ENCODE measurements around the gene SLC9A9. TPM values are rescaled to one million over a fixed set of nuclear protein-coding genes. Genes with fewer than 3 reads are reported as not detected.

SLC9A9 gene
- polyA plus RNA-seq, 1 donor from 2014 or later, result 0.54 TPM

GRCh38 chr3:143497382-143497781 is 350.9 kb downstream of the SLC9A9 start:
- no peaks in the 10 kb centered on the region for H3K79me2 ChIP-seq (replicated peaks; ENCODE audit: insufficient read depth, low read length)
- H3K9me2 ChIP-seq (ENCODE audit: insufficient read depth, low read length), result no peaks in the 10 kb centered on the region
- no peaks in the 10 kb centered on the region for H3K36me3 ChIP-seq (ENCODE audit: insufficient read depth, low read length)
- H3K9me3 ChIP-seq (ENCODE audit: low read length), result no peaks in the 10 kb centered on the region
- H3K9ac ChIP-seq (ENCODE audit: low read length), result no peak overlapping the region
- no peaks in the 10 kb centered on the region for H4K20me1 ChIP-seq (ENCODE audit: insufficient read depth)
- no peaks in the 10 kb centered on the region for H3F3A ChIP-seq (ENCODE audit: insufficient read depth, low read length, poor library complexity, severe bottlenecking)
- no peak overlapping the region for H3K27ac ChIP-seq (ENCODE audit: low read length)
- H3K27me3 ChIP-seq (ENCODE audit: insufficient read depth, low read depth, low read length), result no peaks in the 10 kb centered on the region
- TF ChIP-seq POLR2AphosphoS5 (IDR thresholded peaks at IDR 0.05) (no peak), TAF1 (IDR thresholded peaks at IDR 0.05; ENCODE audit: low read depth) (no peak), SMC3 (conservative IDR thresholded peaks at IDR 0.05; ENCODE audit: poor library complexity) (no peak), MXI1 (conservative IDR thresholded peaks at IDR 0.05; ENCODE audit: poor library complexity, severe bottlenecking) (no peak), EZH2 (IDR thresholded peaks at IDR 0.05; ENCODE audit: borderline replicate concordance, insufficient read depth, low read length, poor library complexity, severe bottlenecking) (no peak), EP300 (conservative IDR thresholded peaks at IDR 0.05; ENCODE audit: poor library complexity, severe bottlenecking) (no peak), RAD21 (conservative IDR thresholded peaks at IDR 0.05) (no peak)
- TF ChIP-seq, protein P1, sequence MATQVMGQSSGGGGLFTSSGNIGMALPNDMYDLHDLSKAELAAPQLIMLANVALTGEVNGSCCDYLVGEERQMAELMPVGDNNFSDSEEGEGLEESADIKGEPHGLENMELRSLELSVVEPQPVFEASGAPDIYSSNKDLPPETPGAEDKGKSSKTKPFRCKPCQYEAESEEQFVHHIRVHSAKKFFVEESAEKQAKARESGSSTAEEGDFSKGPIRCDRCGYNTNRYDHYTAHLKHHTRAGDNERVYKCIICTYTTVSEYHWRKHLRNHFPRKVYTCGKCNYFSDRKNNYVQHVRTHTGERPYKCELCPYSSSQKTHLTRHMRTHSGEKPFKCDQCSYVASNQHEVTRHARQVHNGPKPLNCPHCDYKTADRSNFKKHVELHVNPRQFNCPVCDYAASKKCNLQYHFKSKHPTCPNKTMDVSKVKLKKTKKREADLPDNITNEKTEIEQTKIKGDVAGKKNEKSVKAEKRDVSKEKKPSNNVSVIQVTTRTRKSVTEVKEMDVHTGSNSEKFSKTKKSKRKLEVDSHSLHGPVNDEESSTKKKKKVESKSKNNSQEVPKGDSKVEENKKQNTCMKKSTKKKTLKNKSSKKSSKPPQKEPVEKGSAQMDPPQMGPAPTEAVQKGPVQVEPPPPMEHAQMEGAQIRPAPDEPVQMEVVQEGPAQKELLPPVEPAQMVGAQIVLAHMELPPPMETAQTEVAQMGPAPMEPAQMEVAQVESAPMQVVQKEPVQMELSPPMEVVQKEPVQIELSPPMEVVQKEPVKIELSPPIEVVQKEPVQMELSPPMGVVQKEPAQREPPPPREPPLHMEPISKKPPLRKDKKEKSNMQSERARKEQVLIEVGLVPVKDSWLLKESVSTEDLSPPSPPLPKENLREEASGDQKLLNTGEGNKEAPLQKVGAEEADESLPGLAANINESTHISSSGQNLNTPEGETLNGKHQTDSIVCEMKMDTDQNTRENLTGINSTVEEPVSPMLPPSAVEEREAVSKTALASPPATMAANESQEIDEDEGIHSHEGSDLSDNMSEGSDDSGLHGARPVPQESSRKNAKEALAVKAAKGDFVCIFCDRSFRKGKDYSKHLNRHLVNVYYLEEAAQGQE (IDR thresholded peaks at IDR 0.05; ENCODE audit: borderline replicate concordance), result no peak
- TF ChIP-seq, protein P2, sequence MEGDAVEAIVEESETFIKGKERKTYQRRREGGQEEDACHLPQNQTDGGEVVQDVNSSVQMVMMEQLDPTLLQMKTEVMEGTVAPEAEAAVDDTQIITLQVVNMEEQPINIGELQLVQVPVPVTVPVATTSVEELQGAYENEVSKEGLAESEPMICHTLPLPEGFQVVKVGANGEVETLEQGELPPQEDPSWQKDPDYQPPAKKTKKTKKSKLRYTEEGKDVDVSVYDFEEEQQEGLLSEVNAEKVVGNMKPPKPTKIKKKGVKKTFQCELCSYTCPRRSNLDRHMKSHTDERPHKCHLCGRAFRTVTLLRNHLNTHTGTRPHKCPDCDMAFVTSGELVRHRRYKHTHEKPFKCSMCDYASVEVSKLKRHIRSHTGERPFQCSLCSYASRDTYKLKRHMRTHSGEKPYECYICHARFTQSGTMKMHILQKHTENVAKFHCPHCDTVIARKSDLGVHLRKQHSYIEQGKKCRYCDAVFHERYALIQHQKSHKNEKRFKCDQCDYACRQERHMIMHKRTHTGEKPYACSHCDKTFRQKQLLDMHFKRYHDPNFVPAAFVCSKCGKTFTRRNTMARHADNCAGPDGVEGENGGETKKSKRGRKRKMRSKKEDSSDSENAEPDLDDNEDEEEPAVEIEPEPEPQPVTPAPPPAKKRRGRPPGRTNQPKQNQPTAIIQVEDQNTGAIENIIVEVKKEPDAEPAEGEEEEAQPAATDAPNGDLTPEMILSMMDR (IDR thresholded peaks at IDR 0.05; ENCODE audit: poor library complexity, severe bottlenecking), result no peak
- no peak overlapping the region for H2AFZ ChIP-seq (ENCODE audit: low read depth, low read length)
- no peak overlapping the region for H3K4me2 ChIP-seq (ENCODE audit: low read length)
- H3K4me3 ChIP-seq (ENCODE audit: low read length), result no peak overlapping the region

- Histone ChIP-seq H3K79me2 (replicated peaks; ENCODE audit: insufficient read depth, low read length) (no peaks in the 10 kb centered on the region), H3K9me2 (ENCODE audit: insufficient read depth, low read length) (no peaks in the 10 kb centered on the region), H3K9ac (ENCODE audit: low read length) (no peak overlapping the region), H3K27me3 (ENCODE audit: insufficient read depth, low read depth, low read length) (no peaks in the 10 kb centered on the region), H4K20me1 (ENCODE audit: insufficient read depth) (no peaks in the 10 kb centered on the region), H3F3A (ENCODE audit: insufficient read depth, low read length, poor library complexity, severe bottlenecking) (no peaks in the 10 kb centered on the region), H3K4me2 (ENCODE audit: low read length) (no peak overlapping the region), H2AFZ (ENCODE audit: low read depth, low read length) (no peak overlapping the region), H3K4me3 (ENCODE audit: low read length) (no peak overlapping the region), H3K27ac (ENCODE audit: low read length) (no peak overlapping the region), H3K9me3 (ENCODE audit: low read length) (no peaks in the 10 kb centered on the region), H3K36me3 (ENCODE audit: insufficient read depth, low read length) (no peaks in the 10 kb centered on the region)
- TF ChIP-seq SMC3 (conservative IDR thresholded peaks at IDR 0.05; ENCODE audit: poor library complexity) (no peak), EZH2 (IDR thresholded peaks at IDR 0.05; ENCODE audit: borderline replicate concordance, insufficient read depth, low read length, poor library complexity, severe bottlenecking) (no peak), EP300 (conservative IDR thresholded peaks at IDR 0.05; ENCODE audit: poor library complexity, severe bottlenecking) (no peak), RAD21 (conservative IDR thresholded peaks at IDR 0.05) (no peak)
- TF ChIP-seq, protein P1 (IDR thresholded peaks at IDR 0.05; ENCODE audit: borderline replicate concordance), result no peak
- TF ChIP-seq, protein P2 (IDR thresholded peaks at IDR 0.05; ENCODE audit: poor library complexity, severe bottlenecking), result no peak
These were observed 352.1 kb downstream of the SLC9A9 start for GRCh38 chr3:143496191-143496590.
